Lower leg skin (tissue), 3 donors: ENCODE results near the gene NT5DC1.

Source experiments
- CTCF ChIP-seq, 3 donors: fragments of 450-650 bp; IDR thresholded peaks; one replicate each; pipeline ENCODE4 v1.5.1; 2016; ENCODE audit warnings: antibody characterized with exemption in 3 of 3, mild to moderate bottlenecking in 3 of 3, moderate library complexity in 2 of 3
- POLR2A ChIP-seq, 2 donors: fragments of 450-650 bp; IDR thresholded peaks; one replicate each; pipeline ENCODE4 v1.6.1; 2016 to 2017; ENCODE audit warnings: antibody characterized with exemption in 2 of 2, mild to moderate bottlenecking in 1 of 2, moderate library complexity in 1 of 2

DNA sequence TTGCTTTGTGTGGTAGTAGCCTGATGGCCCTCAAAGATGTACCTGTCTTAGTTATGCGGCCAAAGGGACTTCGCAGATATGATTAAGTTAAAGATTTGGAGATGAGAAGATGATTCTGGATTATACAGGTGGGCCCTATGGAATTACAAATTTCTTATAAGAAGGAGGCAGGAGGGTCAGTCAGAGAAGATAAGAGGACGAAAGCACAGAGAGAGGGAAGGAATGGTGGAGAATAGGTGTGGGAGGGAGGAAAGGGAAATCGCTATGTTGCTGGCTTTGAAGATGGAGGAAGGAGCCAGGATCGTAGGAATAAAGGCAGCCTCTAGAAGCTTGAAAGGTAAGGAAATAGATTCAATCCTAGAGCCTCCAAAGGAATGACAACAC lies 180.3 kb downstream of the NT5DC1 start:
- TF ChIP-seq CTCF (IDR thresholded peaks at IDR 0.05) (no peak), POLR2A (IDR thresholded peaks at IDR 0.05) (no peak)
